Measurements from ENCODE around the gene SEC24A. TPM values are rescaled to one million over a fixed set of nuclear protein-coding genes. Genes with fewer than 3 reads are reported as not detected.

Gene SEC24A
- total RNA-seq, result 26.1 TPM

GRCh38 chr5:134648425-134649162, at the start of gene SEC24A:
Gene SEC24A, plus strand, starts transcription at chr5:134648785. Its CDS starts 292 bp downstream, at chr5:134649077.

GRCh38 chr5:134738133-134738962, 89.8 kb downstream of the SEC24A start, which contains the start of gene CAMLG:
Gene CAMLG, plus strand, starts transcription at chr5:134738548. Its CDS starts 73 bp downstream, at chr5:134738621.

GRCh38 chr5:134758504-134759341, 110.1 kb downstream of the SEC24A start, which contains the start of gene DDX46:
Gene DDX46, plus strand, starts transcription at chr5:134758779. Its CDS starts 160 bp downstream, at chr5:134758939.

Small RNAs within 50 kb of the gene (small RNA-seq; reads per million reads assigned to genes)
- gene RNU6-1164P (not detected), gene RNU6-1311P (not detected), gene RNU6-757P (not detected)

Other genes starting within 250 kb of the SEC24A start
- gene CDKN2AIPNL, start 236.9 kb upstream of the SEC24A start, total RNA-seq, result 60.0 TPM
- 5.8 TPM for gene JADE2, start 123.1 kb upstream of the SEC24A start, total RNA-seq
- gene SAR1B, start 16.0 kb upstream of the SEC24A start, total RNA-seq, result 48.4 TPM
- gene CAMLG, start 89.8 kb downstream of the SEC24A start, total RNA-seq, result 61.8 TPM
- 39.2 TPM for gene DDX46, start 110.0 kb downstream of the SEC24A start, total RNA-seq
- gene C5orf24, start 197.2 kb downstream of the SEC24A start, total RNA-seq, result 106 TPM
- gene TXNDC15, start 225.6 kb downstream of the SEC24A start, total RNA-seq, result 105 TPM

Data from diencephalon (tissue), 1 donor.